HepG2 (cell line): Measurements from ENCODE around the gene JUND.

Source experiments
- CHD4 ChIP-seq: fragments of 200-600 bp; sonication (generic); IDR thresholded peaks from 2 replicates; pipeline ENCODE4 v1.7.0; 2017; ENCODE audit warnings: mild to moderate bottlenecking, low read length, borderline replicate concordance
- POLR2A ChIP-seq, 2 experiments: IDR thresholded peaks; 2 replicates each; pipeline ENCODE4 v1.6.1; 2011; ENCODE audit warnings: low read depth in 2 of 2, low read length in 2 of 2, mild to moderate bottlenecking in 1 of 2, moderate library complexity in 1 of 2; ENCODE audit not compliant: insufficient read depth in 1 of 2
- RXRB ChIP-seq: IDR thresholded peaks from 2 replicates; pipeline ENCODE4 v1.6.1; 2016; ENCODE audit warnings: borderline replicate concordance, missing genetic modification reagents, missing compliant biosample characterization
- SRF ChIP-seq: IDR thresholded peaks from 2 replicates; pipeline ENCODE4 v1.6.1; 2011; ENCODE audit warnings: mild to moderate bottlenecking, low read depth, low read length, moderate library complexity
- TMF1 ChIP-seq: sonication (generic); formaldehyde crosslinking; IDR thresholded peaks from 2 replicates; pipeline ENCODE4 v1.8.1; 2022; ENCODE audit warnings: low read depth, missing genetic modification reagents
- ZFP36 ChIP-seq: fragments of 150-350 bp; IDR thresholded peaks from 2 replicates; pipeline ENCODE4 v1.6.1; 2018; ENCODE audit warnings: borderline replicate concordance, low read length, low read depth; ENCODE audit not compliant: partially characterized antibody

DNA sequence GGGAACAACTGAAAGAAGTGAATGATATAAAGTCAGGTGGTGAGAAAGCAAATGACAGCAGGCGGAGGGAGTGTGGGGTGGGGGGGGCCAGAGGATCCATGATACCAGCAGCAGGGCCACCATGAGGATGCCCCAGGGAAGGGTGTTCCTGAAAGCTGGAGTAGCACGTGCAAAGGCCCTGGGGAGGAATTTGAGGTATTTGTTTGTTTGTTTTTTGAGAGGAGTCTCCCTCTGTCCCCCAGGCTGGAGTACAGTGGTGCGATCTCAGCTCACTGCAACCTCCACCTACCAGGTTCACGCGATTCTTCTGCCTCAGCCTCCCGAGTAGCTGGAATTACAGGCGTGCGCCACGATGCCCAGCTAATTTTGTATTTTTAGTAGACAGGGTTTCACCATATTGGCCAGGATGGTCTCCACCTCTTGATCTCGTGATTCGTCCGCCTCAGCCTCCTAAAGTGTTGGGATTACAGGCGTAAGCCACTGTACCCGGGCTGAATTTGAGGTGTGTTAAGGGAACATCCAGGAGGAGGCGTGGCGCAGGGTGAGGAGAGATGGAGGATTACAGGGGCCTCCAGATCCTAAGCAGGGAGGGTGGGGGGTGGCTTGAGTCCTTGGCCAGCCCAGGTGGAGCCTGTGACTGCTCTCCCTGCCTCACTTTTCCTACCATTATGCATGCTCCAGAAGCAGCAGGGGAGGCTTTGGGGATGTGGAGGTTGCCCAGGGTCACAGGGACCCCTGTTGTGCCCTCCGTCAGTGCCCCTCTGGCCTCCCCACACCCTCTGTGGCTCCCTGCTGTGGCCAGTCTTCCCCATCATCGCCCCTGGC is 12.4 kb upstream of the JUND start:
- TF ChIP-seq POLR2A (IDR thresholded peaks at IDR 0.05; ENCODE audit: insufficient read depth in 1 of 2, low read depth in 2 of 2, low read length in 2 of 2) (no peak), RXRB (CRISPR knock-in tag) (no peak), TMF1 (CRISPR knock-in tag) (no peak), SRF (no peak), ZFP36 (no peak), CHD4 (no peak)
